Renal cortex interstitium (tissue), 11 donors: Measurements from ENCODE around the gene CAPN11. TPM values are rescaled to one million over a fixed set of nuclear protein-coding genes. Genes with fewer than 3 reads are reported as not detected.
A peak's percentile ranks its signal among the peaks of the same experiment; 100 is the strongest.

ENCODE experiments used
- DNase-seq, 11 donors: peaks; one replicate each; pipeline ENCODE4 v3.0.0-alpha.2; 2013; ENCODE audit warnings: low read depth in 9 of 11, low spot score in 4 of 11; ENCODE audit errors: extremely low read depth in 1 of 11
- polyA plus RNA-seq, 3 donors: library from polyadenylated mRNA; unstranded; fragments of 120-200 nt; gene quantifications; one replicate each; pipeline ENCODE4 v1.2.1, GENCODE V29; 2013; ENCODE audit not compliant: insufficient read length in 3 of 3

CAPN11 gene
- polyA plus RNA-seq, 3 donors = 0.14 to 0.20 TPM; not detected in 1

- DNase-seq = no peak
These were observed 8.2 kb upstream of the CAPN11 start for GRCh38 chr6:44150317-44150917.

DNA sequence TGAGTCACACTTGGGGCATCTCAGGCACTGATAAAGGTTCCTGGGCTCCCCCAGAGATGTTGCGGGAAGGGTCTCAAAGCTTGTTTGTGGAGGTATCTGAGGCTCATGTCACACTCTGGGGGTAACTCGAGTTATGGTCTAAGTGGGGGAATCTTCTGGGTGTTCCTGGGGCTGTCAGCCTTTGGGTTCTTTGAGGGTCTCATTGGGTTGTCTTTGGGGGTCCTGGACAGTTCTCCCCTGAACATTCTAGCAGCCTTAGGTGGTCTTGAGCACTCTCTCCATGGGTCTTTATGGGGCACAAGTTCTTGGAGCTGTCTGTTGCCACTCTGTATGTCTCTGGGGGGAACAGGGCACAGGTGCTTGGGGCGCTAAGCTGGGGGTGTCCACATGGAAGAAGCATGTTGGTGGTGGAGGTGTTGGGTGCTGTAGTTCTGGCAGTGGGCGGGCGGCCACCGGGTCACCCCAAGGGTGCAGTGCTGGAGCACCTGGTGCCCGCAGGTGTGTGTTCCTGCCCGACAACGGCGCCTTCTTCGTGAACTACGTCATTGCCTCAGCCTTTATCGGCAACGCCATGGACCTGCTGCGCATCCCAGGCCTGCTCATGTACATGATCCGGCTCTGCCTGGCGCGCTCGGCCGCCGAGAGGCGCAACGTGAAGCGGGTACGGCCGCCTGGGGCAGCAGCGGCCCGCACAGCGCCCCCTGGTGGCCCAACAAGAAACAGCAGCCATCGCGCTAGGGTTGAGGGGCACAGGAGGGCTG, 7.1 kb upstream of the CAPN11 start:
- peak in 5 of 11 donors; percentile 34 to 59 (median 46) for DNase-seq

GRCh38 chr6:44152109-44152461, 6.5 kb upstream of the CAPN11 start:
- DNase-seq = no peak

DNA sequence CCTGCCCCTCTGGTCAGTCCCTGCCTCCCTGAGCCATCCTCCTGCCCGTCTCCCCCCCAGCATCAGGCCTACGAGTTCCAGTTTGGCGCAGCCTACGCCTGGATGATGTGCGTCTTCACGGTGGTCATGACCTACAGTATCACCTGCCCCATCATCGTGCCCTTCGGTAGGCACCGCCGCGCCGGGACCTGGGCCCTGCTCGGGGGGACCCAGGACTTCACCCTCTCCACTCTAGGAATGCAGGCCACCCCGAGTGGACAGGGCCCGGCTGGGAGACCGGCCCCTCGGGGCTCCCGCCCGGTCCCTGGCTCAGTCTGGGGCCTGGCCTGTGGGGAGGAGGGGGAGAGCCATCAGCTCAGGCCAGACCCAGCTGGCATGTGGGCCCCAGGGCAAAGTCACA, 6.1 kb upstream of the CAPN11 start:
- no peak for DNase-seq

DNA sequence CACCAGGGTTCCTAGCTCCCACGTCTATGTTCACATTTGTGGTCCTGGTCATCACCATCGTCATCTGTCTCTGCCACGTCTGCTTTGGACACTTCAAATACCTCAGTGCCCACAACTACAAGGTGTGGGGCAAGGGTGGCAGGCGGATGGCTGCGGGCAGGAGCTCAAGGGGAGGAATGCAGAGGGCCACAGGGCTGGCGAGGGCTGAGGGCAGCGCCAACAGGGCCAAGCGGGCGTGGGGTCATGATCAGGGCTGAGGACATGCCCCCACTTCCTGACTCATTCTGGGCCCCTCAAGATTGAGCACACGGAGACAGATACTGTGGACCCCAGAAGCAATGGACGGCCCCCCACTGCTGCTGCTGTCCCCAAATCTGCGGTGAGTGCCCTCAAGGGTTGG, 4.6 kb upstream of the CAPN11 start:
- no peak for DNase-seq

DNA sequence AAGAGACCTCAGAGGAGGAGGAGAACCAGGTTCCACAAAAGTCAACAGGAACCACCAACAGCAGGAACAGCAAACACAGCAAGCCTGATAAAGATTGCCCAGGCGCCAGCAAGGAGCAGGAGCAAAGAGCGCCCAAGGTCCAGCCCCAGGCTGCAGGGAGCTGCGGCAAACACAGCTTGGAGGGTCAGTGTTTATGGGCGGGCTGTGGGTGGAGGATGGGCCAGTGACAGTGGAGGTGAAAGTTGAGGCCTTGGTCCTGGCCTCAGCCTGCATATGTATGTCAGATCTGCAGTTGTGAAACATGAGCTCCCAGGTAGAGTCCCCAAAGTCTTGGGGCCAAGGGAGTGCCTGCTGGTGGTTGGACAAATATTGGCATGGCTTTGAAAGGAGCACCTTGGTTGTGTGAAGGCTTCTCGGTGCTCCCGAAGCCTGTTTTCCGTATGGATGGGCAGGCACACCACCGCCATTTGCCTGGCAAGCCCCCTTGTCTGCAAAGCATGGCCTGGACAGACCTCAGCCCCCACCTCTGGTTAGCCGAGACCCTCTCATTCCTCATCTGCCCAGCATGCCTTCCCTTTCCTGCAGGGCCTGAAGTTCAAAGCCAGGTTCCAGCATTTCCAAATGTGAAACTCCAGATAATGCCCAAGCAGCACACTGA, 2.0 kb upstream of the CAPN11 start:
- no peak for DNase-seq

DNA sequence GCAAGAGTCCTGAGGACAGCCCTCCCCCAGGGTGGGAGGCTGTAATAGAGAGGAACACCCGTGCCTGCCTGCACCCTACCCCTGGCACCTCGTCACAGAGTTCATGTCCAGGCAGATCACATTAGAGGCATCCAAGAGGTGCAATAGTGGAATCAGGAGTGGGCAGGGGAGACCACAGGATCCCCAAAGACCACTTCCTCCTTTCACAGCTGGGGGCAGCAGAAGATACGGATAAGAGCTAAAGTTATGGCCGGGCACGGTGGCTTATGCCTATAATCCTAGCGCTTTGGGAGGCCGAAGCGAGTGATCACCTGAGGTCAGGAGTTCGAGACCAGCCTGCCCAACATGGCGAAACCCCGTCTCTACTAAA, 1.5 kb upstream of the CAPN11 start:
- no peak for DNase-seq

- DNase-seq = no peak
These were observed 3.3 kb downstream of the CAPN11 start for GRCh38 chr6:44161997-44162338.

- no peak for DNase-seq
These were observed 4.4 kb downstream of the CAPN11 start for GRCh38 chr6:44162876-44163625.

DNA sequence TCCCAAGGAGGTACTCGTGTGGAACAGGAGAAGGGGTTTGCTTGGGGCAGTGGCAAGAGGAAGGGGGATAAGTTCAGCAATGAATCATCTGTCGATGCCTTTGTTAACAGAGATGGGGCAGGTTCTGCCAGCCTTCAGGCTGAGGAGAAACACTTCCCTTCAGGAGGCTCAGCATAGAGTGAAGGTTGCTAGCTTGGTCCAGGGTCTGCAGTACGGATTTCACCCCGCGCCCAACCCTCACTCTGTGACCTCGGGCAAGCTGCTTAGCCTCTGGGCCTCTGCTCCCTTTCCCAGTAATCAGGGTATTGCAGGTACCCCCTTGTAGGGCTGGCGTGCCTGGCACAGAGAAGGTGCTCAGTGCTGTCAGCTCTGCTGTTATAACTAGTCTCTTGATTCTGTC, 7.5 kb downstream of the CAPN11 start:
- no peak for DNase-seq

DNA sequence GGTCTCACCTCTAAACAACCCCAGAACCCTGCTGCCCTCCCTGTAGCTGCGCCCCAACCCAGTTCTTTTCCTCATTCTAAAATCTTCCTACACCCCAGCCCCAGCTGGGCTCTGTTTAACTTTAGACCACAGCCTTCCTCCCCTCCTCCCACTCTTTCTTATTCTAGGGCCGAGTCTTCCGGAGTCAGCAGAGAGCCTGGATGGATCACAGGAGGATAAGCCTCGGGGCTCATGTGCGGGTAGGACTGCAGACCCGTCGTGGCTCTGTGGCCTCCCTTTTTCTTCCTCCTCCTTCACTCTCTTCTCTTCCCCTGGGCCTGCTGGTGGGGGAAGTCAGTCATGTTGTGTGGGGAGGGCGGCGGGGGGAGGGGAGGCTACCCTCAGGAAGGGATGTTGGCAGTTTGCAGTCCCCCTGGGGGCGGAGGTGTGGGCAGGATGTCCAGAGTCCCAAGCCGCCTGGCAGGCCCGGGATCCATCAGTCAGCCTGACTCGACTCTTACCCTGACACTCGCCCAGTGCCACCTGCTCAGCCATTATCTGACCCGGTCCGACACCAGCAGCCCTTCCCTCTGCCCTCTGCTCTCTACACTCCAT, 8.1 kb downstream of the CAPN11 start:
- DNase-seq = peak in 1 of 11 donors; percentile 22

GRCh38 chr6:44167567-44167966, 8.9 kb downstream of the CAPN11 start:
- DNase-seq = no peak

- no peak for DNase-seq
These were observed 10.5 kb downstream of the CAPN11 start for GRCh38 chr6:44169154-44169553.

- DNase-seq = no peak
These were observed 11.4 kb downstream of the CAPN11 start for GRCh38 chr6:44169886-44170570.

- DNase-seq = no peak
These were observed 13.4 kb downstream of the CAPN11 start for GRCh38 chr6:44171899-44172546.

- peak; percentile 49 to 73 (median 63) for DNase-seq
These were observed 14.3 kb downstream of the CAPN11 start for GRCh38 chr6:44172731-44173500.

DNA sequence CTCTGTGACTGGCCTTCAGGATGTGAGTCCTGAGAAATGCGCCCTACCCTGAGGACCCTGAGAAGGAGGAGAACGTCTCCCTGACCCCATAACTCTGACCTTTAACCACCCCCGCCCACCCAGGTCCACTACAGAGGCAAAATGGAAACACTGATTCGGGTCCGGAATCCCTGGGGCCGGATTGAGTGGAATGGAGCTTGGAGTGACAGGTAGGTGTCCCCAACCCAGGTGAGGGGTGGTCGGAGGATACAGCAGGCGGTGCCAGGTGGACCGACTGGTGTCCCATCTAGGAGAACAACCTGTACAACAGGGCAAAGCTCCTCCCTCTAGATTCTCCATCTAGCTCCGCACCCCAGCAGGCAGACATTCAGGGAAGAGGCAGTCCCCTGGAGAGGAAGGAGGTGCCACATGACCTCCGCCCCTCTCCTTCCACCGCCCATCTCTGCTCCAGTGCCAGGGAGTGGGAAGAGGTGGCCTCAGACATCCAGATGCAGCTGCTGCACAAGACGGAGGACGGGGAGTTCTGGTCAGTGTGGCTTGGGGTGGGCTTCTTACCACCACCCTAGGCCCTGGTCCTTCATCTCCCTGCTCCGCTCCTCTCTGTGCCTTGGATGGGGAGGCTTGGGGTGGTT, 17.6 kb downstream of the CAPN11 start:
- no peak for DNase-seq
